Coronary artery (tissue), 2 donors: ENCODE results near the gene EFCC1.
"Not testable (repeated sequence)": the region's sequence is repeated elsewhere in the genome, so short reads cannot be mapped to it uniquely, and the experiment has no call there.

Experiments
- DNase-seq: peaks from one replicate; pipeline ENCODE4 v3.0.0-alpha.2; 2017; ENCODE audit warnings: low spot score
- H3K27ac ChIP-seq, 2 donors: fragments of 200-600 bp; sonication (generic); one replicate each; pipeline ENCODE4 v1.5.1; 2016 to 2019
- H3K4me3 ChIP-seq: fragments of 200-600 bp; sonication (generic); 2 replicates; pipeline ENCODE4 v1.5.1; 2016; ENCODE audit warnings: mild to moderate bottlenecking, moderate library complexity
- TF ChIP-seq, protein P1 (sequence below): fragments of 200-600 bp; sonication (generic); IDR thresholded peaks from one replicate; pipeline ENCODE4 v1.5.1; 2019; ENCODE audit warnings: antibody characterized with exemption

EFCC1 gene

DNA sequence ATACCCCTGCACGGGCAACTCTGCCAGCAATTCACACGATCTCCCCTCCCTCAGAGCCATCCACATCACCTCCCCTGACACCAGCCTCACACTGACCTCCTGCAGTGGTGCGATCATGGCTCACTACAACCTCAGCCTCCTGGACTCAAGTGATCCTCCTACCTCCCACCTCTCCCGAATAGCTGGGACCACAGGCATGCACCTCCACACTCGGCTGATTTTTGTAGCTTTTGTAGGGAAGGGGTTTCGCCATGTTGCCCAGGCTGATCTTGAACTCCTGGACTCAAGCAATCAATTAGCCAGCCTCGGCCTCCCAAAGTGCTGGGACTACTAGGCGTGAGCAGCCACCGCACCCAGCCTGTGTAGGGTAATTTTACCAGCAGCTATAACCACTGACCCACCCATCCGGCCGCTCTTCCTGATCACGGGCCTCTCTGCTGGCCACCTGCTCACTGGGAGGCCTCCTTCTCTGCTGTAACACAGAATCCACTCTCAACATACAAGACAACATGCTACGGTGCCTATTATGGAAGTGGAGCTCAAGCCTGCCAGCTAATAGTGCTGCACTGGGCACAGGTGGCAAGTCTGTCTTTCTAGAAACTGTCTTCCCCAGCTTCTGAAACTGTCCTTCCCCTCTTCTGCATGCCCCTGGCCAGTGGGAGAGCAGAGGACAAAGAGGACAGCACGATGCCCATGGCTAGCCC lies 64.1 kb downstream of the EFCC1 start:
- H3K4me3 ChIP-seq: no peak overlapping the region
- TF ChIP-seq, protein P1, sequence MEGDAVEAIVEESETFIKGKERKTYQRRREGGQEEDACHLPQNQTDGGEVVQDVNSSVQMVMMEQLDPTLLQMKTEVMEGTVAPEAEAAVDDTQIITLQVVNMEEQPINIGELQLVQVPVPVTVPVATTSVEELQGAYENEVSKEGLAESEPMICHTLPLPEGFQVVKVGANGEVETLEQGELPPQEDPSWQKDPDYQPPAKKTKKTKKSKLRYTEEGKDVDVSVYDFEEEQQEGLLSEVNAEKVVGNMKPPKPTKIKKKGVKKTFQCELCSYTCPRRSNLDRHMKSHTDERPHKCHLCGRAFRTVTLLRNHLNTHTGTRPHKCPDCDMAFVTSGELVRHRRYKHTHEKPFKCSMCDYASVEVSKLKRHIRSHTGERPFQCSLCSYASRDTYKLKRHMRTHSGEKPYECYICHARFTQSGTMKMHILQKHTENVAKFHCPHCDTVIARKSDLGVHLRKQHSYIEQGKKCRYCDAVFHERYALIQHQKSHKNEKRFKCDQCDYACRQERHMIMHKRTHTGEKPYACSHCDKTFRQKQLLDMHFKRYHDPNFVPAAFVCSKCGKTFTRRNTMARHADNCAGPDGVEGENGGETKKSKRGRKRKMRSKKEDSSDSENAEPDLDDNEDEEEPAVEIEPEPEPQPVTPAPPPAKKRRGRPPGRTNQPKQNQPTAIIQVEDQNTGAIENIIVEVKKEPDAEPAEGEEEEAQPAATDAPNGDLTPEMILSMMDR: no peak
- no peak overlapping the region for H3K27ac ChIP-seq
- no peak for DNase-seq

GRCh38 chr3:129065720-129066073 lies 64.6 kb downstream of the EFCC1 start:
- no peak overlapping the region for H3K27ac ChIP-seq
- TF ChIP-seq, protein P1: no peak
- DNase-seq: no peak
- no peak overlapping the region for H3K4me3 ChIP-seq

DNA sequence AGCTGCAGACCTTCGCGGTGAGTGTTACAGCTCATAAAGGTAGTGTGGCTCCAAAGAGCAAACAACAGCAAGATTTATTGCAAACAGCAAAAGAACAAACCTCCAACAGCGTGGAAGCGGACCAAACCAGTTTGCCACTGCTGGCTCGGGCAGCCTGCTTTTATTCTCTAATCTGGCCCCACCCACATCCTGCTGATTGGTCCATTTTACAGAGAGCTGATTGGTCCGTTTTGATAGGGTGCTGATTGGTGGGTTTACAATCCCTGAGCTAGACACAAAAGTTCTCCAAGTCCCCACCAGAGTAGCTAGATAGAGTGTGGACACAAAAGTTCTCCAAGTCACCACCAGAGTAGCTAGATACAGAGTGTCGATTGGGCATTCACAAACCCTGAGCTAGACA lies 66.6 kb downstream of the EFCC1 start:
- H3K27ac ChIP-seq: peak overlapping the region; percentile 5 to 86
- H3K4me3 ChIP-seq: peak overlapping the region; percentile 63
- DNase-seq: not testable (repeated sequence)

GRCh38 chr3:129068291-129068886 lies 67.3 kb downstream of the EFCC1 start:
- peak overlapping the region; percentile 63 for H3K4me3 ChIP-seq
- DNase-seq: no peak
- H3K27ac ChIP-seq: peak overlapping the region; percentile 5 to 86
- TF ChIP-seq, protein P1: no peak

DNA sequence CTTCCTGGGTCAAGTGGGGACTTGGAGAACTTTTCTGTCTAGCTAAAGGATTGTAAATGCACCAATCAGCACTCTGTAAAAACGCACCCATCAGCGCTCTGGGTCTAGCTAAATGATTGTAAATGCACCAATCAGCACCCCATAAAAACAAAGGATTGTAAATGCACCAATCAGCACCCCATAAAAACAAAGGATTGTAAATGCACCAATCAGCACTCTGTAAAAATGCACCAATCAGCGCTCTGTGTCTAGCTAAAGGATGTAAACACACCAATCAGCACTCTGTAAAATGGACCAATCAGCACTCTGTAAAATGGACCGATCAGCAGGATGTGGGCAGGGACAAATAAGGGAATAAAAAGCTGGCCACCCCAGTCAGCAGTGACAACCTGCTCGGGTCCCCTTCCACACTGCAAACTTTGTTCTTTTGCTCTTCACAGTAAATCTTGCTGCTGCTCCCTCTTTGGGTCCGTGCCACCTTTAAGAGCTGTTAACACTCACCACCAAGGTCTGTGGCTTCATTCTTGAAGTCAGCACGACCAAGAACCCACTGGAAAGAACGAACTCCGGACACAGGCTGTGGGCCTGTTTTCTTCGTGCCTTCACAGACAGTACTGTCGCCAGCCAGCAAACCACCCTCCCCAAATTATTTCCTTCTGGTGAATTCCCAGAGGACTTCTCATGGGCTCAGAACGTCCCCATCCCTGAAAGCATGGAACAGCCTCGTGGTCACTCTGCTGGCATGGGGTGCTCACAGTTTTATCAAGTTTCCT lies 68.4 kb downstream of the EFCC1 start:
- DNase-seq: peak; percentile 83
- H3K27ac ChIP-seq: peak overlapping the region; percentile 5 to 86
- not testable (repeated sequence) for H3K4me3 ChIP-seq

- no peak for DNase-seq
- Histone ChIP-seq H3K27ac (peak overlapping the region; percentile 5 to 86), H3K4me3 (no peak overlapping the region)
- TF ChIP-seq, protein P1: no peak
These were observed 69.2 kb downstream of the EFCC1 start for GRCh38 chr3:129070086-129070885.

- Histone ChIP-seq H3K27ac (peak overlapping the region in 1 of 2 donors; percentile 68), H3K4me3 (no peak overlapping the region)
- DNase-seq: no peak
- TF ChIP-seq, protein P1: no peak
These were observed 76.1 kb downstream of the EFCC1 start for GRCh38 chr3:129077222-129077621.
